ENCODE data around the gene TMEM156. TPM values are rescaled to one million over a fixed set of nuclear protein-coding genes. Genes with fewer than 3 reads are reported as not detected.

TMEM156 gene
- total and polyA plus RNA-seq, 2 donors (not counting 3 experiments of a cell fraction or from before 2014, with no cell fraction given): 0.39 to 1.00 TPM

DNA sequence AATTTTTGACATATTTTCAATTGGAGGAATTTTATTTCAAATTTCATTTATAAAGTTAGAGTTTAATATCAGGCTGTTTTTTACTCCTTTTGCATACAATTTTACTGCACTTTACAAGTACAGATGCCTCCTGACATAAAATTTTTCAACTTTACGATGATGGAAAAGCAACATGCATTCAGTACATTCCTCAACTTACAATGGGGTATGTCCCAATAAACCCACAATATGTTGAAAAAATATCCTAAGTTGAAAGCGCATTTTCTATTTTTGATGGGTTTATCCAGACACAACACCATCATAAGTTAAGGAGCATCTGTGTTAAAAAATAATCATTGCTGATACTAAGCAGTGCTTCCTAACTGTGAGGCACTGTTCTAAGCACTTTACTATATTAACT is 34.2 kb upstream of the TMEM156 start:
- no peak overlapping the region for H3K4me2 ChIP-seq (ENCODE audit: insufficient read depth, low read length)
- H3K27ac ChIP-seq (ENCODE audit: insufficient read depth, low read depth, low read length): no peak overlapping the region
- no peak for TF ChIP-seq JUN (IDR thresholded peaks at IDR 0.05; ENCODE audit: borderline replicate concordance, insufficient read depth, insufficient read length, low read depth)
- no peak for TF ChIP-seq MYC (IDR thresholded peaks at IDR 0.05; ENCODE audit: low read depth, low read length)
- no peak for TF ChIP-seq POLR2A (IDR thresholded peaks at IDR 0.05; ENCODE audit: low read depth, low read length)
- TF ChIP-seq CTCF (IDR thresholded peaks at IDR 0.05; ENCODE audit: extremely low read depth in 1 of 2, insufficient read depth in 1 of 2, low read depth in 1 of 2, low read length in 2 of 2): no peak
- no peak for TF ChIP-seq POLR2AphosphoS5 (IDR thresholded peaks at IDR 0.05; ENCODE audit: insufficient read depth, low read depth, low read length)
- TF ChIP-seq FOS (IDR thresholded peaks at IDR 0.05; ENCODE audit: borderline replicate concordance, insufficient read depth, low read length): no peak
- TF ChIP-seq EZH2 (IDR thresholded peaks at IDR 0.05; ENCODE audit: borderline replicate concordance, low read depth, low read length, severe bottlenecking): no peak
- no peak for TF ChIP-seq GATA2 (IDR thresholded peaks at IDR 0.05; ENCODE audit: insufficient read depth, insufficient read length, low read depth, low read length)
- TF ChIP-seq MAX (IDR thresholded peaks at IDR 0.05; ENCODE audit: insufficient read depth, insufficient read length): no peak
- BruUV-seq (replicated peaks): no TSS peak
- no peak overlapping the region for H3K4me3 ChIP-seq (replicated peaks in 1 of 3; ENCODE audit: insufficient read depth in 1 of 3, low read depth in 1 of 3, low read length in 3 of 3)
- POLR2A ChIA-PET: no interaction called here
- DNase-seq (ENCODE audit: low read depth, low spot score) (no peak), FAIRE-seq (no peak)
- no peaks in the 10 kb centered on the region for H3K9me3 ChIP-seq (replicated peaks; ENCODE audit: control insufficient read depth, insufficient read depth, low read length)
- no peaks in the 10 kb centered on the region for H3K9me1 ChIP-seq (replicated peaks; ENCODE audit: control insufficient read depth, extremely low read depth, insufficient read depth, low read length)
- dilution Hi-C loops (cut with MboI; ENCODE audit: extremely low pct_ligation_motif_present, low sequenced_read_pairs) (no loop called here), intact Hi-C loops (cut with micrococcal nuclease) (no loop called here)
- H3K4me1 ChIP-seq (ENCODE audit: control insufficient read depth, extremely low read depth, insufficient read depth, low read length): peaks cover 10% of the 10 kb centered on the region
- H4K20me1 ChIP-seq (replicated peaks; ENCODE audit: control insufficient read depth, extremely low read depth, insufficient read depth, low read length): no peaks in the 10 kb centered on the region
- no peaks in the 10 kb centered on the region for H3K27me3 ChIP-seq (ENCODE audit: control insufficient read depth in 2 of 2, insufficient read depth in 2 of 2, low read length in 2 of 2)
- no peak overlapping the region for H3K9ac ChIP-seq (replicated peaks; ENCODE audit: extremely low read depth, insufficient read depth, low read length)
- peaks cover 15% of the 10 kb centered on the region for H3K79me2 ChIP-seq (ENCODE audit: control insufficient read depth, insufficient read depth, low read length)
- no peak overlapping the region for H2AFZ ChIP-seq (ENCODE audit: low read depth, low read length)
- H3K36me3 ChIP-seq (ENCODE audit: control insufficient read depth in 2 of 2, extremely low read depth in 1 of 2, insufficient read depth in 2 of 2, low read length in 2 of 2): no peaks in the 10 kb centered on the region
- CTCF ChIA-PET: interaction anchor here (1.0 to 1.4 kb wide), 2 partner anchors 10 to 69 kb away, joined by 3 to 4 read pairs; no protein-coding TSS in a partner anchor
